Mucosa of rectum (tissue), 2 donors: Measurements from ENCODE around the gene NPFFR2.

Source experiments
- H3K27ac ChIP-seq, 2 donors: one replicate each; pipeline ENCODE4 v1.7.0; 2013; ENCODE audit warnings: inconsistent platforms in 2 of 2, low read depth in 2 of 2, low read length in 2 of 2
- H3K27me3 ChIP-seq, 2 donors: one replicate each; pipeline ENCODE4 v1.7.0; 2013; ENCODE audit warnings: low read length in 2 of 2; ENCODE audit not compliant: control insufficient read depth in 2 of 2, insufficient read depth in 2 of 2
- H3K36me3 ChIP-seq, 2 donors: one replicate each; pipeline ENCODE4 v1.7.0; 2013; ENCODE audit warnings: low read length in 2 of 2; ENCODE audit not compliant: control insufficient read depth in 2 of 2, insufficient read depth in 2 of 2
- H3K4me1 ChIP-seq, 2 donors: one replicate each; pipeline ENCODE4 v1.7.0; 2013; ENCODE audit warnings: low read length in 2 of 2, mild to moderate bottlenecking in 1 of 2; ENCODE audit not compliant: control insufficient read depth in 2 of 2, insufficient read depth in 2 of 2
- H3K4me3 ChIP-seq, 2 donors: one replicate each; pipeline ENCODE4 v1.7.0; 2013; ENCODE audit warnings: low read length in 2 of 2
- H3K9ac ChIP-seq, 2 donors: one replicate each; pipeline ENCODE4 v1.7.0; 2013; ENCODE audit warnings: low read length in 2 of 2, low read depth in 1 of 2, mild to moderate bottlenecking in 1 of 2
- H3K9me3 ChIP-seq, 2 donors: one replicate each; pipeline ENCODE4 v1.7.0; 2013; ENCODE audit warnings: low read length in 2 of 2; ENCODE audit not compliant: control insufficient read depth in 2 of 2
- donor health status: healthy.
- donor health status: Normal muscosa, but diverticular disease.

Gene NPFFR2

DNA sequence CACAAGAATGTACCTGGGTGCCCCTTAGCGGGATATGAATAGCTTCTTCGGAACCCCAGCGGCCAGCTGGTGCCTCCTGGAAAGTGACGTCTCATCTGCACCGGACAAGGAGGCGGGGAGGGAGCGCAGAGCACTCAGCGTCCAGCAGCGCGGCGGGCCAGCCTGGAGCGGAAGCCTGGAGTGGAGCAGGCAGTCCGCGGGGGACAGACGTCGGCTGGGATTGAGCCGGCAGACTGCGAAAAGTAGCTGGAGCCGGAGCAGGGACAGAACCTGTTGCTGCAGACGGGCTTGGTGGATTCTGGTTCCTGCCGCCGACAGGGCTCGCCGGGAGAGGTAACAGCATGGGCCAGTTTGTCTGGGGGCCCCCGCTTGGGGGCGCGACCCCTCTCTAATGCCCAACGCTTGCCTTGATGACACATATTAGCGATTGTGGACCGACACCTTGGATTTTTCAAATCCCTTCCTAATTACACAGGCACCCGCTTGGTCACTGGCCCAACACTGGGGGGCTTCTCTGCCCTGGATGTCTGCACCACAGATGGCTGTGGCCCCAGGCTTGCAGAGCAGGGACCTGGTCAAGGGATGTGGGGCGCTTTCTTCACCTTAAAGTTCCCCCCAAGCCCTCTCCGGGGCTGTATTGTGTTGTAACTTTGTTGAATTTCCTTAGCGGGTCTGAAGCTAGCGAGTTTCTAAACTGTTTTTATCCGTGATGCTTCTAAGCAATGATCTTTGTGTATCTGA is at the start of gene NPFFR2:
Gene NPFFR2 (plus strand): TSS at position 133 of the 741 bp plus-strand sequence. CDS start 96,592 bp downstream, outside the sequence.
- Histone ChIP-seq H3K36me3 (no peaks in the 10 kb centered on the region), H3K4me1 (no peaks in the 10 kb centered on the region), H3K9me3 (no peaks in the 10 kb centered on the region), H3K27me3 (no peaks in the 10 kb centered on the region), H3K27ac (no peak within 1 kb of the TSS), H3K4me3 (no peak within 1 kb of the TSS), H3K9ac (no peak within 1 kb of the TSS)

DNA sequence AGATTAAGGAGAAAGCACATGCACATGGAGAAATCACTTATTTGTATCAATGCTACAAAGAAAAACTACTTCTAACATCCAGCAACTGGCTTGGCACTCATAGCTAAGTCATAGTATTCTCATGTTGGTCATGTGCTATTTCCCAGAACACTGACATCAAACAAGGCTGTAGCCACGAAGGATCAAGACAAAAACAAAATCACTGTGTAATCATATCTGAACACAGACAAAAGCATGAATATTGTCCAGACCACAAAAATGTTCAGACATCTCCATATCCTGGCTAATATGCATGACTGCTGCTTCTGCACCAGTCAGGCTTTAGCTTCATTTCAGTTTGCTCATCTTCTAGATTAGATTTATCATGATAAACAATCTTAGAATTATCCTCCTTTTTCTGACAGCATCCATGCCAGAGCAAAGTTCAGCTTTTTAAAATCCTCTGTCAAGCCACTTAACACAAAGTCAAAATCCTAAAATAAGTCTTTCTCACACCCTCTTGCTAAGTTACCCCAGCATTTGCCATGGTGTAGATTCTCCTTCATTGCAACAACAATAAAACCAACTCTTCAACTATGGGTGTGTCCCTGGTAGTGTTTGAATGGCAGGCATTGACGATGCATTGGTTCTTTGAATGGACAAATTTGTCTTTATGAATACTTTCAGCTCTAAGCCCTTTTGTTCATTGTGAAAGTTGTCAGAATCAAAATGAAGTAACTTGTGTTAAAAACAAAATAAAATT is 39.1 kb upstream of the NPFFR2 start:
- H3K4me3 ChIP-seq = no peak overlapping the region
- H3K27ac ChIP-seq = no peak overlapping the region
- H3K36me3 ChIP-seq = no peaks in the 10 kb centered on the region
- no peak overlapping the region for H3K9ac ChIP-seq
- H3K4me1 ChIP-seq = no peaks in the 10 kb centered on the region
- no peaks in the 10 kb centered on the region for H3K27me3 ChIP-seq
- no peaks in the 10 kb centered on the region for H3K9me3 ChIP-seq

GRCh38 chr4:71994559-71994958 is 37.2 kb upstream of the NPFFR2 start:
- Histone ChIP-seq H3K9me3 (no peaks in the 10 kb centered on the region), H3K36me3 (no peaks in the 10 kb centered on the region)

DNA sequence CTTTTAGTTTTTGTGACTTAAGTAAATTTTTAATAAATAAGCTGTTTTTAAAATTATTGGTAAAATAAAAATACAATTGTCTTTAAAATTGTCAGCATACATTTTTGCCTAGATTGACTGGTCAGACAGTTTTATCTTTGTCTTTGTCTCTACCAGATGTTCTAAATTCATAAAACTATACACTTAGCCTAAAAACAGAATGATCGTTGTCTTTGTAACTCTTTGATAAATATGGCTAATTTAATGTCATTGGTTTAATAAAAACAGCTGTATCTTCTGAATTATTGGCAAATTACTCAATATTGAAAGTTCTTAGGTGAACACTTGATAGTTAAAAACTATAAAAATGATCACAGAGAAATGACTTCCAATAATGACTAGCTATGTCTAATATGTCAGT is 36.5 kb upstream of the NPFFR2 start:
- H3K9ac ChIP-seq = no peak overlapping the region
- no peak overlapping the region for H3K4me3 ChIP-seq
- H3K36me3 ChIP-seq = no peaks in the 10 kb centered on the region
- no peak overlapping the region for H3K27ac ChIP-seq
- H3K9me3 ChIP-seq = no peaks in the 10 kb centered on the region
- no peaks in the 10 kb centered on the region for H3K4me1 ChIP-seq
- no peaks in the 10 kb centered on the region for H3K27me3 ChIP-seq

More at GRCh38 chr4:71994559-71994958, 37.2 kb upstream of the NPFFR2 start:
- H3K9ac ChIP-seq = no peak overlapping the region
- no peaks in the 10 kb centered on the region for H3K27me3 ChIP-seq
- H3K4me3 ChIP-seq = no peak overlapping the region
- H3K27ac ChIP-seq = no peak overlapping the region
- no peaks in the 10 kb centered on the region for H3K4me1 ChIP-seq

GRCh38 chr4:72006586-72006985 is 25.2 kb upstream of the NPFFR2 start:
- H3K27me3 ChIP-seq = no peaks in the 10 kb centered on the region
- no peaks in the 10 kb centered on the region for H3K4me1 ChIP-seq
- no peaks in the 10 kb centered on the region for H3K36me3 ChIP-seq
- no peaks in the 10 kb centered on the region for H3K9me3 ChIP-seq
- no peak overlapping the region for H3K9ac ChIP-seq
- no peak overlapping the region for H3K27ac ChIP-seq
- H3K4me3 ChIP-seq = no peak overlapping the region

DNA sequence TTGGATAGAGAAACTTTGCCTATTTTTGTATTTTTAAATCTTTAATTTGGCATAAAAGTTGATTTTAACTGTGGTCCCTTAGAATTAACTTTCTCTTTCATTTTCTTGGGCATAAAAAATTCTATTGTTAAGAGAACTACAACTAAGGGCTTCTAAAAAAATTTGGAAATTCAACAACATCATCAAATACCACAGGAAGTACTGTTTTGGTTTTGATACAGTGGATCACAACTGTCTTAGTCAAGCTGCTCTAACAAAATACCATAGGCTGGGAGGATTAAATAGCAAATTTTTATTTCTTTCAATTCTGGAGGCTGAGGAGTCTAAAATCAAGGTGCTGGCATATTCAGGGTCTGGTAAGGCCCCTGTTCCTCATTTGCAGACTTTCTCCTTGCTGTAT is 19.9 kb upstream of the NPFFR2 start:
- H3K9ac ChIP-seq = no peak overlapping the region
- no peak overlapping the region for H3K4me3 ChIP-seq
- no peak overlapping the region for H3K27ac ChIP-seq

GRCh38 chr4:72016011-72016410 is 15.8 kb upstream of the NPFFR2 start:
- H3K4me1 ChIP-seq = no peaks in the 10 kb centered on the region
- H3K4me3 ChIP-seq = no peak overlapping the region
- no peaks in the 10 kb centered on the region for H3K9me3 ChIP-seq
- no peaks in the 10 kb centered on the region for H3K36me3 ChIP-seq
- no peak overlapping the region for H3K9ac ChIP-seq
- H3K27ac ChIP-seq = no peak overlapping the region
- H3K27me3 ChIP-seq = no peaks in the 10 kb centered on the region

More for the DNA sequence above, 19.9 kb upstream of the NPFFR2 start:
- Histone ChIP-seq H3K36me3 (no peaks in the 10 kb centered on the region), H3K9me3 (no peaks in the 10 kb centered on the region), H3K27me3 (no peaks in the 10 kb centered on the region), H3K4me1 (no peaks in the 10 kb centered on the region)

DNA sequence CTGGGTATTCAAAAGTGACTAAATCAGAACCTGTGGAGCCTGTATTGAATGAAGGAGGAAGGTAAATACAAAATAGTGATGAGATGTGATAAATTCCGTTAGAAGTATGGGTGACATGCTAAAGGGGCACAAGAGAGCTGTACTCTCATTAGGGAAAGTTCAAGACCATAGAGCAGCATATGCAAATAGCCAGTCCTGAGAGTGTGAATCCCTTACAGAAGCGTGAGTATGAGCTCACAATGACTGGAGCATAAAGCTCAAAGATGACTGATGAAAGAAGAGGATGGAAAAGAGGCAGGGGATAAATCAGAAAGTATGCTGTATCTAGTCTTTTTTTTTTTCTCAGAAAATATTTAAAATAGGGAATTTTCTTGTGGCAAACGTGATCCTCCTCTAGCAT is 12.1 kb upstream of the NPFFR2 start:
- H3K27ac ChIP-seq = no peak overlapping the region
- H3K27me3 ChIP-seq = no peaks in the 10 kb centered on the region
- no peaks in the 10 kb centered on the region for H3K36me3 ChIP-seq
- no peaks in the 10 kb centered on the region for H3K9me3 ChIP-seq
- no peak overlapping the region for H3K9ac ChIP-seq
- no peak overlapping the region for H3K4me3 ChIP-seq
- no peaks in the 10 kb centered on the region for H3K4me1 ChIP-seq

GRCh38 chr4:72022553-72022952 is 9.2 kb upstream of the NPFFR2 start:
- H3K36me3 ChIP-seq = no peaks in the 10 kb centered on the region
- H3K27me3 ChIP-seq = no peaks in the 10 kb centered on the region
- no peak overlapping the region for H3K27ac ChIP-seq
- no peak overlapping the region for H3K4me3 ChIP-seq
- no peaks in the 10 kb centered on the region for H3K9me3 ChIP-seq
- H3K9ac ChIP-seq = no peak overlapping the region
- no peaks in the 10 kb centered on the region for H3K4me1 ChIP-seq

GRCh38 chr4:72055566-72055965 is 23.8 kb downstream of the NPFFR2 start:
- Histone ChIP-seq H3K9me3 (no peaks in the 10 kb centered on the region), H3K4me1 (no peaks in the 10 kb centered on the region), H3K27me3 (no peaks in the 10 kb centered on the region), H3K9ac (no peak overlapping the region), H3K36me3 (no peaks in the 10 kb centered on the region), H3K4me3 (no peak overlapping the region), H3K27ac (no peak overlapping the region)
